ENCODE measurements around the gene ZFYVE27.

ZFYVE27 gene

GRCh38 chr10:97718659-97719142 is 18.2 kb upstream of the ZFYVE27 start:
- Histone ChIP-seq H3K4me1 (peaks cover 8 to 54% (median 44%) of the 10 kb centered on the region in 4 donors), H3K27ac (peak overlapping the region; percentile 96 to 99), H3K36me3 (peaks cover 18 to 26% (median 20%) of the 10 kb centered on the region in 3 donors), H3K9me3 (no peaks in the 10 kb centered on the region), H3K4me3 (no peak overlapping the region), H3K27me3 (no peaks in the 10 kb centered on the region)
- intact Hi-C loops (cut with DNase I; ENCODE audit: low total_unique reads), result no loop called here
- TF ChIP-seq CTCF (IDR thresholded peaks at IDR 0.05), result no peak
- DNase-seq, result no peak

DNA sequence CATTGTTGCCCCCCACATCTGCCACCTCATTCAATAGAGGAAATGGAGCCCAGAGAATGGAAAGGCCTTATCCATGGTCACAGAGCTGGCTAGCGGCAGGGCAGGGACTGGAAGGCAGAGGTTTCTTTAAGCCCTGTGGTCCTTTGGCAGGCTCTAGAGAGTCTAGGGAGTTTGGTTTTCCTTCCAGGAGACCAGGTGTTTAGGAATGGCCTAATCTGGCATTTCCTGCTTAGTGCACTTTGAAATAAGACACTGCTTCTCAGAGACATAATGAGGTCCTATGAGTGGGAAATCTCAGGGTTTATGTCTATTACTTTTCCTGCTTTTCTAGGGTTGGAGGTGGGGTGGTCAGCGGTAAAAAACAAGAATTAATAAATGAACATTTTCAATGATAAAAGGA is 17.3 kb upstream of the ZFYVE27 start:
- DNase-seq, result no peak
- Histone ChIP-seq H3K4me1 (peaks cover 8 to 54% (median 44%) of the 10 kb centered on the region in 4 donors), H3K9me3 (no peaks in the 10 kb centered on the region), H3K4me3 (no peak overlapping the region), H3K27ac (peak overlapping the region; percentile 96 to 99), H3K36me3 (peaks cover 18 to 26% (median 20%) of the 10 kb centered on the region in 3 donors), H3K27me3 (no peaks in the 10 kb centered on the region)
- intact Hi-C loops (cut with DNase I; ENCODE audit: low total_unique reads), result no loop called here
- TF ChIP-seq CTCF (IDR thresholded peaks at IDR 0.05), result no peak

DNA sequence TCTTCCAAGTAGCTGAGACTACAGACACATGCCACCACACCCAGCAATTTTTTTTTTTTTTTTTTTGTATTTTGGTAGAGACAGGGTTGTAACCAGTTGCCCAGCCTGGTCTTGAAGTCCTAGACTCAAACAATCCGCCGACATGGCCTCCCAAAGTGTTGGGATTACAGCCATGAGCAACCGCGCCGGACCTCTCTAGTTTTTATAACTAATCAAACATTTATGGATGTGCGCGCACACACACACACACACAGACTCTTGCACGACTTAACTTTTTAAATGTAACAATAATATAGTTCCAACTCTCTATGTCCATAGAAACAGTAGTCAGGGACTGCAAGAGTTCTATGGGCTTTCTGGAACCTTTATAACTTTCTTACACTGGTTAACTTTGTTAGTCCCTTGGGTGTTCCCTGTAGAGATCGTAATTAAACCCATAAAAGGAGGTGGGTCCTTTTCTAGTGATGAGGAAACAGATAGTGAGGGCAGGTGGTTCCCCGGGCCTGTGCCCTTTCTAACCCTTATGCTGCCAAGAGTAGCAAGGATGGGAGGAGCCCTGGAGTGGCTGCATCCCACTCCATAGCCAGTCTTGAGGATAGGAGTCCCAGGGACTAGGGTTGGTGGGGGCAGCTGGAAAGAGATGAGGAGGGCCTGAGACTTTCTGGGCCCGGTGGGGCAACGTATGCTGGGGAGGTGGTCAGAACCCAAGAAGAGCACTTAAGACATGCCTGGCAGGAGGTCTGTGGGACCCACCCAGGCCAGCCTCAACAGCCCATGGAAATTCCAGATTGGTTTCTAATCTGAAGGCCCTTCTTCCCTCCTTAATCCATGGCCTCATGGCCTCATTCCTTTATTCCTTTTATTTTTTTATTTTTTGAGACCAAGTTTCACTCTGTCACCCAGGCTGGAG is 14.8 kb upstream of the ZFYVE27 start:
- intact Hi-C loops (cut with DNase I; ENCODE audit: low total_unique reads), result no loop called here
- Histone ChIP-seq H3K27ac (peak overlapping the region in 1 of 2 donors; percentile 32), H3K27me3 (no peaks in the 10 kb centered on the region), H3K4me1 (peaks cover 8 to 41% (median 31%) of the 10 kb centered on the region in 4 donors), H3K36me3 (peaks cover 18 to 22% (median 18%) of the 10 kb centered on the region in 3 donors), H3K4me3 (no peak overlapping the region), H3K9me3 (no peaks in the 10 kb centered on the region)
- TF ChIP-seq CTCF (IDR thresholded peaks at IDR 0.05), result no peak
- DNase-seq, result peak in 1 of 2 donors; percentile 38

- Histone ChIP-seq H3K36me3 (peaks cover 10 to 13% (median 11%) of the 10 kb centered on the region in 3 donors), H3K9me3 (no peaks in the 10 kb centered on the region), H3K27me3 (no peaks in the 10 kb centered on the region), H3K4me1 (peaks cover 8 to 36% (median 23%) of the 10 kb centered on the region in 4 donors), H3K27ac (no peak overlapping the region), H3K4me3 (no peak overlapping the region)
- no peak for TF ChIP-seq CTCF (IDR thresholded peaks at IDR 0.05)
- DNase-seq, result no peak
- intact Hi-C loops (cut with DNase I; ENCODE audit: low total_unique reads), result no loop called here
Observed at GRCh38 chr10:97723001-97723400, 13.9 kb upstream of the ZFYVE27 start.

DNA sequence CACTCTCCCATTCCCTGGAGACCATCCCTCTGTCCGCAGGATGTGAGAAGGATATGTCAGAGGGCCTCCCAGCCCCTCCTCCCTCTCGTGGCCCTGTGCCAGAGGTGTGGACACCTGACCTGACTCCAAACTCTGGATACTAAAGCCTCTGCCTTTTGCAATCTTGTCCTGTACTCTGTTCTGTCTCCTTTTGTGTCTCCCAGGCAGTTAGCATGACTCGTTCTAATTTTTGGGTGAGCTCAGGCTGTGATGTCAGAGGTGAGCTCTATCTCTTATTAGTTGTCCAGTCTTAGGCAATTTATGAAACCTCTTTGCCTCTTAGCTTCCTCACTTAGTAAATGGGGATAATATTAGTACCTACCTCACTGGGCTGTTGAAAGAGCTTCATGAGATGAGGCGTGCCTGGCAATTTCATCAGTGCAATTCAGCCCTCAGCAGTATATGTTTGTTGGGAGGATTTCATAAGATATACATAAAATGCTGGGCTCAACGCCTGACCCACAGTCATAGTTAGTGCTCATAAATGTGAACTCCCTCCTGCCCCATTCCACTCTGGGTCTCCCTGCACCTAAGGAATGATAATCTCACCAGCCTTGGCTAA is 12.5 kb upstream of the ZFYVE27 start:
- Histone ChIP-seq H3K27me3 (no peaks in the 10 kb centered on the region), H3K27ac (peak overlapping the region in 1 of 2 donors; percentile 9), H3K36me3 (peaks cover 0 to 6% (median 1%) of the 10 kb centered on the region in 3 donors), H3K9me3 (no peaks in the 10 kb centered on the region), H3K4me3 (no peak overlapping the region), H3K4me1 (peaks cover 0 to 21% (median 9%) of the 10 kb centered on the region in 4 donors)
- no peak for DNase-seq
- intact Hi-C loops (cut with DNase I; ENCODE audit: low total_unique reads), result no loop called here
- TF ChIP-seq CTCF (IDR thresholded peaks at IDR 0.05), result no peak

Measured in tibial artery (tissue), 4 donors.